Measurements from ENCODE around the gene TNK2. TPM values are rescaled to one million over a fixed set of nuclear protein-coding genes. Genes with fewer than 3 reads are reported as not detected.

TNK2 gene
- total RNA-seq, 8 experiments from 2014 or later = 4.4 to 18.7 (median 14.2) TPM

GRCh38 chr3:195893516-195893915, 14.8 kb downstream of the TNK2 start:
- Histone ChIP-seq H3K4me3 (no peak overlapping the region), H3K4me1 (replicated peaks in 1 of 2) (peaks cover 49 to 66% of the 10 kb centered on the region in 2 donors), H3K27ac (peak overlapping the region in 1 of 2 donors; percentile 51)
- ATAC-seq (replicated peaks in 6 of 8) = no peak
- in situ Hi-C loops (cut with MboI; ENCODE audit: low pct_unique_long_range_greater_than_20kb in 2 of 9, low sequenced_read_pairs in 9 of 9, unreplicated experiment in 9 of 9) = no loop called here
- WGBS, 10 experiments = 33 to 80% methylated on average over 1 of the region's 4 CpGs; no CpG with 5 or more reads in 8 of the 10 experiments

DNA sequence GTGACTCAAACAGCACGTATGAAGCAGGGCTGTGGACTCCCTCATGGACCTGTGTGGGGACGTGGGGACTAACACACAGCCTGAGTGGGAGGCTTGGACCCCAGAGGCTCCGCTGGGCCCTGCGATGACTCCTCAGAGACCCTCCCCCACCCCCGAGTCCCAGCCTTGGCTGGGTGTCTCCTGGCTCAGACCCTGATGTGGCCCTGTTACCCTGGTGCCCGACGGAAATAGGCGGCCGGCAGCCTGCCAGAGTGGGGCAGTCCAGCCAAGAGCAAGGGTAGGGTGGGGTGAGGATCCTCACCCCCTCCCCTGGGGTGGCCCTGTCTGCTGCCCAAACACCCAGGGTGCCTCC, 15.3 kb downstream of the TNK2 start:
- Histone ChIP-seq H3K4me1 (replicated peaks in 1 of 2) (peaks cover 49 to 66% of the 10 kb centered on the region in 2 donors), H3K27ac (peak overlapping the region in 1 of 2 donors; percentile 51), H3K4me3 (no peak overlapping the region)
- ATAC-seq (replicated peaks in 6 of 8) = peak in 1 of 8 experiments; percentile 18
- in situ Hi-C loops (cut with MboI; ENCODE audit: low pct_unique_long_range_greater_than_20kb in 2 of 9, low sequenced_read_pairs in 9 of 9, unreplicated experiment in 9 of 9) = no loop called here
- WGBS, 10 experiments = 33 to 60% methylated on average over 1 to 2 of the region's 9 CpGs; no CpG with 5 or more reads in 8 of the 10 experiments

DNA sequence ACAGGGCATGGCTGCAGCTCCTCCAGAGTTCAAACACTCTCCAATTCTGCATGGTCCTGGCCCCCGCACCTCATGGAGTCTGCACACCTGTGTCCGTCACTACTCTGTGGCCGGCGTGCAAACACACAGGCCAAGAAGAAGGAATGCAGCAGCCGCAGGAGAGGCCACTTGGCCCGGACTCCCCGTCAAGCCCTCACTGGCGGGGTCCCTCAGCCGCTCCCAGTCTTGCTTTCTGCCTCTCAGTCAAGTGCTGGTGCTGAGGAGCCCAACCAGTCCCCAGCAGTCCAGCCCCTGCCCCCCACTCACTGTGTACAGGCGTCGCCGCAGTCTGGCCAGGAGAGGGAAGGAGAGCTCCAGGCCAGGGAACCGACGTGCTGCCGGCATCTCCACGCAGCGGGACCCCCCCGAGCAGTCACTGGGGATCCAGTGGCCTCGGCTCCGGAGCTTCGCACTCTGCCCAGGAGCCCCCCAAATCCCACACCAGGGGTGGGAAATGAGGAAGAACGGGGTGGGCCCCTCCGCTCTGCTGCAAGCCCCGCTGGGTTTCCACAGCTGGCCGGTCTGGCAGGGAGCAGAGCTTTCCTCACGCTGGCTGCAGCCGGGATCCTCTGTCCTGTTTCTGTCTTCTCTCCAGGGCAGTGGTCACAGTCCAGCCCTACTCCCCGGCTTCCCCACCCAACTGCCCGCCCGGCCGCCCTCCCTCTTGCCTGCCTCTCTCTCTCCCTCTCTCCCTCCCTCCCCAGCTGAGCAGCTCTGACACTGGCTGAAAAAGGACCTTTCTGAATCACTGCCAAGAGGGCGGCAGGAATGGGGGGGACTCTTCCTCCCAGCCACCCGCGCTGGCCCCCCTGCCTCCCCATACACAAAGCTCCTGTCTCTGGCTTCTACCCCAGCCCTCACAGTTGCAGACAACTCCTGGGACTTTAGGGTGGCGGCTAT, 16.0 kb downstream of the TNK2 start:
- peak overlapping the region in 4 of 5 donors; percentile 1 to 27 (median 20) for H3K4me3 ChIP-seq
- peak in 7 of 8 experiments; percentile 9 to 58 (median 47) for ATAC-seq (replicated peaks in 6 of 8)
- H3K4me1 ChIP-seq (replicated peaks in 1 of 2) = peaks cover 49 to 65% of the 10 kb centered on the region in 2 donors
- in situ Hi-C loops (cut with MboI; ENCODE audit: low pct_unique_long_range_greater_than_20kb in 2 of 9, low sequenced_read_pairs in 9 of 9, unreplicated experiment in 9 of 9) = no loop called here
- peak overlapping the region in 1 of 2 donors; percentile 86 for H3K27ac ChIP-seq
- 20 to 47% (median 45%) methylated on average over 4 to 6 of the region's 35 CpGs; no CpG with 5 or more reads in 7 of the 10 experiments for WGBS, 10 experiments

DNA sequence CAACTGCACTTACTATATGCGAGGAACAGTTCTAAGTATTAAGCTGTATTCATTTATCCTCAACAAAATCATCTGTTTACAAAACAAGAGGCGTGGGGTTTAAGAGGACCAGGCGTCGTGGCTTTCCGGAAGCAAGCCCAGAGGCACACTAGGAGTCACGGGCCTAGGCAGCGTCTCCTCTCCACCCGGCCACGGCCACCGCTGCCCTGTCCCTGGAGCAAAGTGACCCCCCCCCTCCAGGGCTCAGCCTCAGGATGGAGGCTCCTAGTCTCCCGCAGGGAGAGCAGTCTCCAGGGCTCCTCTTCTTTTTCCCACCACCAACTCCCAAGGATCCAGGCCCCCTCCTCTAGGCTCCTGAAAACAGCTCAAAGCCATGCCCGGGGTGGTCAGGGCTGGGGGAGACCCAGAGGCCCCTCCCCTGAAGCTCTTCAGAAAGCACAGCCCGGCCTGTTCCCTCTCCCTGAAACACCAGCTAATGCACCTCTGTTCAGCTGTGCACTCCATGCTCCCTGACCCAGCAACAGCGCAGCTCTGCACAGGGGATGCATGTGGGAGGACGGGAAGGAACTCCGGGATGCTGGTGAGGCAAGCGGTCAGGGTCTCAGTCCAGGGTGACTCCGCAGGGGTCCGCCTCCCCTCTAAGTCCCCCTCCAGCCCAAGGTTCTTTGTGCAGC, 16.8 kb downstream of the TNK2 start:
- Histone ChIP-seq H3K4me3 (peak overlapping the region in 2 of 5 donors; percentile 21 to 27), H3K27ac (peak overlapping the region in 1 of 2 donors; percentile 86)
- no peak for ATAC-seq (replicated peaks in 6 of 8)

GRCh38 chr3:195889870-195890295, 18.5 kb downstream of the TNK2 start:
- in situ Hi-C loops (cut with MboI; ENCODE audit: low pct_unique_long_range_greater_than_20kb in 2 of 9, low sequenced_read_pairs in 9 of 9, unreplicated experiment in 9 of 9) = no loop called here
- no peak overlapping the region for H3K4me3 ChIP-seq
- WGBS, 10 experiments = 56 to 80% (median 60%) methylated on average over 1 to 4 of the region's 8 CpGs; no CpG with 5 or more reads in 5 of the 10 experiments
- ATAC-seq (replicated peaks in 6 of 8) = no peak
- peaks cover 34 to 46% of the 10 kb centered on the region in 2 donors for H3K4me1 ChIP-seq (replicated peaks in 1 of 2)
- H3K27ac ChIP-seq = no peak overlapping the region

More for the DNA sequence above, 16.8 kb downstream of the TNK2 start:
- H3K4me1 ChIP-seq (replicated peaks in 1 of 2) = peaks cover 42 to 57% of the 10 kb centered on the region in 2 donors
- WGBS, 10 experiments = 80 to 100% (median 100%) methylated on average over 1 of the region's 19 CpGs; no CpG with 5 or more reads in 7 of the 10 experiments
- in situ Hi-C loops (cut with MboI; ENCODE audit: low pct_unique_long_range_greater_than_20kb in 2 of 9, low sequenced_read_pairs in 9 of 9, unreplicated experiment in 9 of 9) = no loop called here

DNA sequence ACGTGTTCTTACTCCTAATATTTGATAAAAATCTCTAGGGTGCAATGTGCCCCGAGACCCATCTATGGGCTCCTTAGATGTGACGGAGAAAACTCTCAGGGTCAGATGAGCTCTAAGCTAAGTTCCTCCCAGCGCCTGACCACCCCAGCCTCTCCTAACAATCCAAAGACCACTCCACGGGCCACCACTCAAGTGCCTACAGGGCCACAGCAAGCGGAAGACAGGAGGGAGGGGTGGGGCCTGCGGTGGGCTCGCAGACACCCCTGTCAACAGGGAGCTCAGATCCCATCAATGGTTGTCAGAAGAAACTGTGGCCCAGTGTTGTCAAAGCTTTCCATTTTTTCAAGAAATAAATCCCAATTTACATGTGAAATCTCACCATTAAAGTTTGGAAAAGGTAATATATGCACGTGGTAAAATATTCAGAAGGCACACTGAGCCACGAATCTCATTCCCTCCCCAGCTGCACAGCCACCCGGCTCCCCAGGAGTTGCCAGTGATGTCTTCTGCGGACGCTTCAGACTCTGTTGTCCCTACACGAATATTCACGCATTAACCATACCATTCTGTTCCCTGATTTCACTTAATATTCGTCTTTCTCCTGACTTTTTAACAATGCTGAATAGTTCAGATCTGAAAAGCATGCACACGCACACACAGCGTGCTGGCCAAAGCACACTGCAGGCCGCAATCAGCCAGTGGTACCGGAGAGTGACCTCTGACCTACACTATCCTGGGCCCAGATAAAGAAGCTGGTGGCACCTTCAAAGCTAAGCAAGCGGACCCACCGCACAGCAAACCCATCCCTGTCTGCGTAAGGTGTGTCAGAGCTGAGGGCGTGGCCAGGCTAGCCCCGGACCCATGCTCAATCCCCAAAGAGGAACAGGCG, 19.1 kb downstream of the TNK2 start:
- Histone ChIP-seq H3K4me3 (no peak overlapping the region), H3K27ac (no peak overlapping the region), H3K4me1 (replicated peaks in 1 of 2) (peaks cover 28 to 40% of the 10 kb centered on the region in 2 donors)
- WGBS, 10 experiments = 64 to 93% (median 75%) methylated on average over 4 to 16 of the region's 26 CpGs; no CpG with 5 or more reads in 2 of the 10 experiments
- no peak for ATAC-seq (replicated peaks in 6 of 8)
- in situ Hi-C loops (cut with MboI; ENCODE audit: low pct_unique_long_range_greater_than_20kb in 2 of 9, low sequenced_read_pairs in 9 of 9, unreplicated experiment in 9 of 9) = no loop called here

GRCh38 chr3:195888311-195888761, 20.0 kb downstream of the TNK2 start:
- in situ Hi-C loops (cut with MboI; ENCODE audit: low pct_unique_long_range_greater_than_20kb in 2 of 9, low sequenced_read_pairs in 9 of 9, unreplicated experiment in 9 of 9) = no loop called here
- WGBS, 10 experiments = 80 to 100% methylated on average over 3 of the region's 18 CpGs; no CpG with 5 or more reads in 8 of the 10 experiments
- ATAC-seq (replicated peaks in 6 of 8) = no peak

DNA sequence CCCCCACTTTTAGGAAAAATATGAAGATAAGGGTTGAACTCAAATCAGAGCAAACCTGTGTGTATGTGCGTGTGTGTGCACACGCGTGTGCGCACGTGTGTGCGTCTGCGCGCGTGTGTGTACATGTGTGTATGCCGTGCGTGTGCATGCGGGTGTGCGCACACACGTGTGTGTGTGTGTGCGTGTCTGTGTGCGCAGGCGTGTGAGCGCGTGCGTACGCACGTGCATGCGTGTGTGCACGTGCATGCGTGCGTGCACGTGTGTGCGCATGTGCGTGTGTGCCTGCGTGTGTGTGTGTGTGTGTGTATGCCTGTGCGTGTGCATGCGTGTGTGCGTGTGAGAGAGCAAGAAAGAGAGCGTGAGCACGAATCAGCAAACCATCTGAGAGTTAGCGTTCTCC, 20.7 kb downstream of the TNK2 start:
- in situ Hi-C loops (cut with MboI; ENCODE audit: low pct_unique_long_range_greater_than_20kb in 2 of 9, low sequenced_read_pairs in 9 of 9, unreplicated experiment in 9 of 9) = no loop called here
- no peak overlapping the region for H3K4me3 ChIP-seq
- 67 to 100% (median 90%) methylated on average over 1 to 18 of the region's 36 CpGs; no CpG with 5 or more reads in 4 of the 10 experiments for WGBS, 10 experiments
- peaks cover 17 to 25% of the 10 kb centered on the region in 2 donors for H3K4me1 ChIP-seq (replicated peaks in 1 of 2)
- no peak for ATAC-seq (replicated peaks in 6 of 8)
- H3K27ac ChIP-seq = no peak overlapping the region

More at GRCh38 chr3:195888311-195888761, 20.0 kb downstream of the TNK2 start:
- Histone ChIP-seq H3K4me3 (no peak overlapping the region), H3K27ac (no peak overlapping the region), H3K4me1 (replicated peaks in 1 of 2) (peaks cover 24 to 31% of the 10 kb centered on the region in 2 donors)

GRCh38 chr3:195886181-195887141, 21.9 kb downstream of the TNK2 start:
- WGBS, 10 experiments = 17 to 97% (median 79%) methylated on average over 1 to 10 of the region's 34 CpGs; no CpG with 5 or more reads in 3 of the 10 experiments
- ATAC-seq (replicated peaks in 6 of 8) = no peak
- H3K4me3 ChIP-seq = no peak overlapping the region
- peaks cover 6 to 15% of the 10 kb centered on the region in 2 donors for H3K4me1 ChIP-seq (replicated peaks in 1 of 2)
- in situ Hi-C loops (cut with MboI; ENCODE audit: low pct_unique_long_range_greater_than_20kb in 2 of 9, low sequenced_read_pairs in 9 of 9, unreplicated experiment in 9 of 9) = no loop called here
- H3K27ac ChIP-seq = no peak overlapping the region

GRCh38 chr3:195885036-195885891, 23.1 kb downstream of the TNK2 start:
- 80 to 100% (median 87%) methylated on average over 2 to 13 of the region's 25 CpGs; no CpG with 5 or more reads in 4 of the 10 experiments for WGBS, 10 experiments
- H3K4me1 ChIP-seq (replicated peaks in 1 of 2) = peaks cover 6 to 11% of the 10 kb centered on the region in 2 donors
- no peak overlapping the region for H3K4me3 ChIP-seq
- peak in 5 of 8 experiments; percentile 24 to 98 (median 88) for ATAC-seq (replicated peaks in 6 of 8)
- H3K27ac ChIP-seq = no peak overlapping the region
- in situ Hi-C loops (cut with MboI; ENCODE audit: low pct_unique_long_range_greater_than_20kb in 2 of 9, low sequenced_read_pairs in 9 of 9, unreplicated experiment in 9 of 9) = no loop called here

GRCh38 chr3:195884691-195885035, 23.7 kb downstream of the TNK2 start:
- 100% methylated on average over 1 of the region's 14 CpGs; no CpG with 5 or more reads in 9 of the 10 experiments for WGBS, 10 experiments
- H3K4me3 ChIP-seq = no peak overlapping the region
- no peak overlapping the region for H3K27ac ChIP-seq
- H3K4me1 ChIP-seq (replicated peaks in 1 of 2) = peaks cover 4 to 6% of the 10 kb centered on the region in 2 donors
- no peak for ATAC-seq (replicated peaks in 6 of 8)
- in situ Hi-C loops (cut with MboI; ENCODE audit: low pct_unique_long_range_greater_than_20kb in 2 of 9, low sequenced_read_pairs in 9 of 9, unreplicated experiment in 9 of 9) = no loop called here

Measured in motor neuron (in vitro differentiated cells).